Placental epithelial cell (primary cell): Measurements from ENCODE around the gene SPTSSA. TPM values are rescaled to one million over a fixed set of nuclear protein-coding genes. Genes with fewer than 3 reads are reported as not detected.

Source experiments
- total RNA-seq: library from RNA; depleted of rRNA; stranded (reverse); fragments of >200 nt; gene quantifications from 2 replicates; pipeline ENCODE4 v1.2.3, GENCODE V29; 2012

SPTSSA gene, protein sequence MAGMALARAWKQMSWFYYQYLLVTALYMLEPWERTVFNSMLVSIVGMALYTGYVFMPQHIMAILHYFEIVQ
- total RNA-seq = 17.5 and 19.6 TPM in 2 replicates

DNA sequence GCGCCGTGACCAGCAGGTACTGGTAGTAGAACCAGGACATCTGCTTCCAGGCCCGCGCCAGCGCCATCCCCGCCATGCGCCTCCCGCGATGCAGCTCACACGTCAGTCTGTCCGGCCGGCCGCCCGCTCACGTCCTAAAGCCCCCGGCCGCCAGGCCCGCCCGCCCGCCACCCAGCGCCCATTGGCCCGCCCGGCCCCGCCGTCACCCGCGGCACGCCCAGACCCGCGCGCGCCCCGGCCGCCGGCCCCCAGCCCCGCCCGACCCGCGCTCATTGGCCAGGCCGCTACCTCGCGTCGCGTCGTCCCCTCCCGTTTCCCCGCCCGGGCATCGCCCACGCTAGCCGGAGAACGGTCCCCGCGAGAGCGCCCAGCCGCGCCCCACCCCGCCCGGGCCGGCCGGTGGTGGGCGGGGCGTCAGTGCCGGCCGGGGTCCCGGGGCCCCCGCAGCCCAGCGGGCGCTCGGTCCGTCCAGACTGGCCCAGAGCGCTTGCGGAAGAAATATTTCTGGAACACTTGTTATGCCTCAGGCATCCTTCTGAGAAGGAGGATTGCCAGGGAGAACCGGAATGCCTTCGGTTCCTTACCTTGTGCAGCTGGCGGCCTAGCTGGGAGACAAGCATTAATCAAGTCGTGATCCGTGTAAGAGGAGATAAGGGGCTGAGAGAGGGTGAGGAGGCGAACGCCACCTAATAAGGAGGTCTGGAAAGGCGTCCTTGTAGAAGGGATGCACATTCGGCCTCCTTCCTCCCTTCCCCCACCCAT is at the start of gene SPTSSA:
Gene SPTSSA, minus strand, starts transcription at position 109 of the 762 bp plus-strand sequence. Its CDS starts 33 bp downstream, at position 76.

Other genes starting within 250 kb of the SPTSSA start
- gene EAPP, start 77.5 kb upstream of the SPTSSA start, total RNA-seq = 51.2 and 59.7 TPM in 2 replicates
- 71.5 and 136 TPM in 2 replicates for gene SNX6, start 167.9 kb upstream of the SPTSSA start, total RNA-seq